Stomach (tissue), 9 donors: ENCODE data around the gene FOXL1. TPM values are rescaled to one million over a fixed set of nuclear protein-coding genes. Genes with fewer than 3 reads are reported as not detected.

Experiments
- DNase-seq, 2 donors: peaks; one replicate each; pipeline versions ENCODE4 v3.0.0 to v3.0.0-alpha.2; 2013 to 2019
- H3K27ac ChIP-seq, 5 donors: fragments of 200-600 bp in 4 of 5; sonication (generic) in 4 of 5; one replicate each; pipeline ENCODE4 v1.5.1; 2013 to 2019; ENCODE audit warnings: mild to moderate bottlenecking in 1 of 5, moderate library complexity in 1 of 5
- H3K27me3 ChIP-seq, 3 donors: fragments of 200-600 bp; sonication (generic); one replicate each; pipeline ENCODE4 v1.5.1; 2017 to 2019; ENCODE audit warnings: mixed run types in 1 of 3
- H3K36me3 ChIP-seq, 4 donors: fragments of 200-600 bp; sonication (generic); 1 replicate in 3 of 4; 2 replicates in 1 of 4; pipeline ENCODE4 v1.5.1; 2016 to 2019
- H3K4me1 ChIP-seq, 4 donors: fragments of 200-600 bp; sonication (generic); one replicate each; pipeline ENCODE4 v1.5.1; 2016 to 2019
- H3K4me3 ChIP-seq, 4 donors: fragments of 200-600 bp; sonication (generic) in 3 of 4; one replicate each; pipeline ENCODE4 v1.5.1; 2016 to 2019; ENCODE audit warnings: mild to moderate bottlenecking in 1 of 4
- H3K9me3 ChIP-seq, 4 donors: fragments of 200-600 bp; sonication (generic); one replicate each; pipeline ENCODE4 v1.5.1; 2016 to 2019
- EP300 ChIP-seq: sonication (generic); formaldehyde crosslinking; IDR thresholded peaks from one replicate; pipeline ENCODE4 v1.6.1; 2017; ENCODE audit warnings: antibody characterized with exemption
- POLR2A ChIP-seq, 4 donors: fragments of 450-650 bp; IDR thresholded peaks; one replicate each; pipeline ENCODE4 v1.6.1; 2016; ENCODE audit warnings: antibody characterized with exemption in 4 of 4, control low read depth in 2 of 4, mild to moderate bottlenecking in 1 of 4, moderate library complexity in 1 of 4
- POLR2AphosphoS5 ChIP-seq, 3 donors: sonication (generic); formaldehyde crosslinking; IDR thresholded peaks; one replicate each; pipeline ENCODE4 v1.6.1; 2016; ENCODE audit warnings: antibody characterized with exemption in 3 of 3
- WGBS, 5 donors: extraction: QIAGEN DNeasy Blood & Tissue Kit in 3 of 5; methylation state at CpG; one replicate each; pipeline versions ENCODE4 v1.1.5 to v1.1.7; 2013 to 2018; 5-methylcytosine and 5-hydroxymethylcytosine counted together
- intact Hi-C: fragments of 100-400 bp; cut with DNase I; formaldehyde crosslinking; loops from one replicate; pipeline ENCODE4 v1.15.1; 2023; ENCODE audit warnings: low total_unique reads
- polyA plus RNA-seq, 3 donors: library from polyadenylated mRNA; stranded (reverse); fragments of 200-250 nt; gene quantifications; one replicate each; pipeline ENCODE4 v1.2.3, GENCODE V29; 2013
- total RNA-seq, 5 donors: library from RNA; depleted of rRNA; stranded (reverse); fragments of >200 nt; gene quantifications; one replicate each; pipeline versions ENCODE4 v1.1.0 to v1.2.3, GENCODE V29; 2014 to 2016
- TF ChIP-seq, protein P1 (sequence below), 7 experiments: fragments of 450-650 bp in 4 of 7; fragments of 200-600 bp in 3 of 7; sonication (generic) in 3 of 7; IDR thresholded peaks; one replicate each; pipeline ENCODE4 v1.5.1; 2016 to 2019; ENCODE audit warnings: antibody characterized with exemption in 7 of 7, control low read depth in 2 of 7, mild to moderate bottlenecking in 1 of 7
- donor health status: healthy with polysubstance abuse.
- donor health status: Bipolar disorder and iron deficiency.
- donor health status: healthy.

Gene FOXL1
- total and polyA plus RNA-seq, 8 donors = 0.60 to 12.7 (median 5.2) TPM; not detected in 2

DNA sequence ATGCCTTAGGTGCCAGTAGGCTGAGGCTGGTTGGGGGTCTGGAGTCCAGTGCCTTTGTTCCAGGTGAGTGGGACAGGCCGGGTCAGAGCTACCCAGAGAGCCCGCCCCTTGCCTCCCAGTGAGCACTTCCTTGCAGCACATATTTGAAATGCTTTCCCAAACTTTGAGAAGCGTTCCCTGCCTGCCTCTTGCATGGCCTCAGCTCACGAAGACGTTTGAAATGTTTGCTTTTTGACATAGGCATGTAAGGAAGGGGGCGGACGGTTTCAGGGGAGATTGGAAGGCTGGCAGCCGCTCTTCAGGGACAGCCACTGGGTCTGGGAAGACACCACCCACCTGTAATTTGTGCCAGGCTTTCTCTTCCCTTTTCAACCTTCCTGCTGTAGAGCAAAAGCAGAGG is 5.1 kb upstream of the FOXL1 start:
- 28 to 60% (median 44%) methylated on average over 8 of the region's 8 CpGs for WGBS, 5 donors
- DNase-seq = no peak
- Histone ChIP-seq H3K4me3 (no peak overlapping the region), H3K27ac (no peak overlapping the region), H3K27me3 (peaks cover 25 to 100% (median 85%) of the 10 kb centered on the region in 3 donors), H3K4me1 (peaks cover 0 to 20% (median 18%) of the 10 kb centered on the region in 4 donors), H3K36me3 (no peaks in the 10 kb centered on the region), H3K9me3 (no peaks in the 10 kb centered on the region)
- no peak for TF ChIP-seq POLR2AphosphoS5 (IDR thresholded peaks at IDR 0.05)
- TF ChIP-seq EP300 = no peak
- TF ChIP-seq, protein P1, sequence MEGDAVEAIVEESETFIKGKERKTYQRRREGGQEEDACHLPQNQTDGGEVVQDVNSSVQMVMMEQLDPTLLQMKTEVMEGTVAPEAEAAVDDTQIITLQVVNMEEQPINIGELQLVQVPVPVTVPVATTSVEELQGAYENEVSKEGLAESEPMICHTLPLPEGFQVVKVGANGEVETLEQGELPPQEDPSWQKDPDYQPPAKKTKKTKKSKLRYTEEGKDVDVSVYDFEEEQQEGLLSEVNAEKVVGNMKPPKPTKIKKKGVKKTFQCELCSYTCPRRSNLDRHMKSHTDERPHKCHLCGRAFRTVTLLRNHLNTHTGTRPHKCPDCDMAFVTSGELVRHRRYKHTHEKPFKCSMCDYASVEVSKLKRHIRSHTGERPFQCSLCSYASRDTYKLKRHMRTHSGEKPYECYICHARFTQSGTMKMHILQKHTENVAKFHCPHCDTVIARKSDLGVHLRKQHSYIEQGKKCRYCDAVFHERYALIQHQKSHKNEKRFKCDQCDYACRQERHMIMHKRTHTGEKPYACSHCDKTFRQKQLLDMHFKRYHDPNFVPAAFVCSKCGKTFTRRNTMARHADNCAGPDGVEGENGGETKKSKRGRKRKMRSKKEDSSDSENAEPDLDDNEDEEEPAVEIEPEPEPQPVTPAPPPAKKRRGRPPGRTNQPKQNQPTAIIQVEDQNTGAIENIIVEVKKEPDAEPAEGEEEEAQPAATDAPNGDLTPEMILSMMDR (IDR thresholded peaks at IDR 0.05) = no peak
- no peak for TF ChIP-seq POLR2A (IDR thresholded peaks at IDR 0.05)
- intact Hi-C loops = no loop called here

- H3K27ac ChIP-seq = no peak overlapping the region
- no peaks in the 10 kb centered on the region for H3K36me3 ChIP-seq
- H3K27me3 ChIP-seq = peaks cover 24 to 100% (median 85%) of the 10 kb centered on the region in 3 donors
- H3K4me3 ChIP-seq = no peak overlapping the region
- H3K9me3 ChIP-seq = no peaks in the 10 kb centered on the region
- 39 to 60% (median 47%) methylated on average over 13 of the region's 13 CpGs for WGBS, 5 donors
- peaks cover 5 to 27% (median 21%) of the 10 kb centered on the region in 4 donors for H3K4me1 ChIP-seq
- TF ChIP-seq EP300 (no peak), POLR2AphosphoS5 (IDR thresholded peaks at IDR 0.05) (no peak), POLR2A (IDR thresholded peaks at IDR 0.05) (no peak)
- TF ChIP-seq, protein P1 (IDR thresholded peaks at IDR 0.05) = no peak
- intact Hi-C loops = no loop called here
- no peak for DNase-seq
Observed at GRCh38 chr16:86573646-86574508, 4.5 kb upstream of the FOXL1 start.

DNA sequence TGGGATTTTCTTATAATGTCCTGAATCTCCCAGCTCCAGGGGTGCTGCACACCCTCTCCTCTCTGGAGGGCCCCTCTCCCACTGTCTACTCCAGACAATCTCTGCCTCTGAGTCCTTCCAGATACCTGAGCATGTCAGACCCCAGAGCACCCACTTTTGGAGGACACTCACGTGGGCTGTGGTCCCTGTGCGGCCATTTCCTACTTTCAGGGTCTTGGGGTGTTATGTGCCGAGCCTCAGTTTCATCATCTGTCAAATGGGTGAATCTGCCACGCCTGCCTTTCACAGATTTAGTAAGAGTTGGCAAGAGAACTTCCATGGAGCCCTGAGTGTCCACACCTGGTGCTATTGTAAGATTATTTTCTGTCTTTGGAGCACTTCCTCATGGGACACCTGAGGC is 3.7 kb upstream of the FOXL1 start:
- 46 to 74% (median 60%) methylated on average over 4 of the region's 4 CpGs for WGBS, 5 donors
- Histone ChIP-seq H3K4me1 (peaks cover 9 to 35% (median 27%) of the 10 kb centered on the region in 4 donors), H3K27me3 (peaks cover 21 to 100% (median 88%) of the 10 kb centered on the region in 3 donors), H3K36me3 (no peaks in the 10 kb centered on the region), H3K9me3 (no peaks in the 10 kb centered on the region), H3K27ac (no peak overlapping the region), H3K4me3 (no peak overlapping the region)
- no peak for DNase-seq
- intact Hi-C loops = no loop called here
- TF ChIP-seq EP300 (no peak), POLR2AphosphoS5 (IDR thresholded peaks at IDR 0.05) (no peak), POLR2A (IDR thresholded peaks at IDR 0.05) (no peak)
- TF ChIP-seq, protein P1 (IDR thresholded peaks at IDR 0.05) = no peak

- Histone ChIP-seq H3K4me1 (peaks cover 9 to 37% (median 28%) of the 10 kb centered on the region in 4 donors), H3K27me3 (peaks cover 25 to 100% (median 88%) of the 10 kb centered on the region in 3 donors), H3K4me3 (peak overlapping the region in 2 of 4 donors; percentile 37 to 44), H3K27ac (peak overlapping the region in 2 of 5 donors; percentile 61 to 75), H3K9me3 (no peaks in the 10 kb centered on the region), H3K36me3 (no peaks in the 10 kb centered on the region)
- DNase-seq = no peak
- 38 to 71% (median 54%) methylated on average over 17 of the region's 17 CpGs for WGBS, 5 donors
- intact Hi-C loops = no loop called here
- TF ChIP-seq POLR2A (IDR thresholded peaks at IDR 0.05) (no peak), POLR2AphosphoS5 (IDR thresholded peaks at IDR 0.05) (no peak), EP300 (no peak)
- TF ChIP-seq, protein P1 (IDR thresholded peaks at IDR 0.05) = no peak
Observed at GRCh38 chr16:86575095-86575685, 3.2 kb upstream of the FOXL1 start.
